Mesendoderm (in vitro differentiated cells): Measurements from ENCODE around the gene NEK6.
A peak's percentile ranks its signal among the peaks of the same experiment; 100 is the strongest.
"Not testable (repeated sequence)": the region's sequence is repeated elsewhere in the genome, so short reads cannot be mapped to it uniquely, and the experiment has no call there.

ENCODE experiments used
- DNase-seq: peaks from one replicate; pipeline ENCODE4 v3.0.0; 2013
- H2AK5ac ChIP-seq: 2 replicates; pipeline ENCODE4 v1.6.1; 2013; ENCODE audit warnings: low read length, inconsistent platforms
- H2BK120ac ChIP-seq: 2 replicates; pipeline ENCODE4 v1.6.1; 2013; ENCODE audit warnings: low read depth, mild to moderate bottlenecking, low read length, moderate library complexity, mixed read lengths
- H2BK15ac ChIP-seq: replicated peaks from 2 replicates; pipeline ENCODE4 v1.6.1; 2013; ENCODE audit warnings: low read depth, mild to moderate bottlenecking, moderate library complexity
- H2BK5ac ChIP-seq: 2 replicates; pipeline ENCODE4 v1.6.1; 2013; ENCODE audit warnings: low read length, inconsistent platforms
- H3K18ac ChIP-seq: 2 replicates; pipeline ENCODE4 v1.6.1; 2013; ENCODE audit warnings: mild to moderate bottlenecking, low read length, mixed read lengths
- H3K23ac ChIP-seq: one replicate; pipeline ENCODE4 v1.6.1; 2013; ENCODE audit warnings: low read length
- H3K27ac ChIP-seq: 2 replicates; pipeline ENCODE4 v1.5.1; 2013; ENCODE audit warnings: low read depth, mild to moderate bottlenecking, inconsistent platforms, low read length, moderate library complexity
- H3K27me3 ChIP-seq: 2 replicates; pipeline ENCODE4 v1.6.1; 2013; ENCODE audit warnings: low read length, control low read depth, mild to moderate bottlenecking, inconsistent platforms; ENCODE audit not compliant: insufficient read depth, poor library complexity
- H3K36me3 ChIP-seq: 2 replicates; pipeline ENCODE4 v1.6.1; 2013; ENCODE audit warnings: low read length, inconsistent platforms; ENCODE audit not compliant: control insufficient read depth, insufficient read depth
- H3K4ac ChIP-seq: one replicate; pipeline ENCODE4 v1.6.1; 2013; ENCODE audit warnings: low read depth, mild to moderate bottlenecking, low read length, moderate library complexity
- H3K4me1 ChIP-seq: 2 replicates; pipeline ENCODE4 v1.6.1; 2013; ENCODE audit warnings: low read depth, low read length, inconsistent platforms; ENCODE audit not compliant: control insufficient read depth
- H3K4me2 ChIP-seq: 2 replicates; pipeline ENCODE4 v1.6.1; 2013; ENCODE audit warnings: low read length
- H3K4me3 ChIP-seq: 2 replicates; pipeline ENCODE4 v1.5.1; 2013; ENCODE audit warnings: mild to moderate bottlenecking, low read length
- H3K56ac ChIP-seq: one replicate; pipeline ENCODE4 v1.6.1; 2013; ENCODE audit warnings: low read length
- H3K79me1 ChIP-seq: 2 replicates; pipeline ENCODE4 v1.6.1; 2013; ENCODE audit warnings: low read length, inconsistent platforms
- H3K79me2 ChIP-seq: 2 replicates; pipeline ENCODE4 v1.6.1; 2013; ENCODE audit warnings: mild to moderate bottlenecking, low read length; ENCODE audit not compliant: control insufficient read depth, insufficient read depth
- H3K9ac ChIP-seq: 2 replicates; pipeline ENCODE4 v1.6.1; 2013; ENCODE audit warnings: low read length, inconsistent platforms
- H4K5ac ChIP-seq: one replicate; pipeline ENCODE4 v1.6.1; 2013; ENCODE audit warnings: low read length
- H4K8ac ChIP-seq: one replicate; pipeline ENCODE4 v1.6.1; 2013; ENCODE audit warnings: low read depth, mild to moderate bottlenecking, control low read depth, low read length, moderate library complexity
- WGBS: extraction: QIAGEN DNeasy Blood & Tissue Kit; methylation state at CpG from one replicate; pipeline ENCODE4 v1.1.7; 2013; ENCODE audit warnings: low lambda C conversion rate, missing lambda C conversion rate; ENCODE audit not compliant: insufficient coverage; ENCODE audit errors: extremely low coverage; 5-methylcytosine and 5-hydroxymethylcytosine counted together

NEK6 gene

GRCh38 chr9:124231095-124231737 is 26.5 kb upstream of the NEK6 start:
- H4K8ac ChIP-seq: no peak overlapping the region
- no peak overlapping the region for H3K23ac ChIP-seq
- H4K5ac ChIP-seq: no peak overlapping the region
- H2AK5ac ChIP-seq: no peak overlapping the region
- H3K9ac ChIP-seq: no peak overlapping the region
- H3K27ac ChIP-seq: no peak overlapping the region
- no peak overlapping the region for H3K4me2 ChIP-seq
- no peaks in the 10 kb centered on the region for H3K79me2 ChIP-seq
- DNase-seq: no peak
- no peak overlapping the region for H3K18ac ChIP-seq
- no peak overlapping the region for H3K4ac ChIP-seq
- H3K4me1 ChIP-seq: no peaks in the 10 kb centered on the region
- H2BK120ac ChIP-seq: no peak overlapping the region
- no peaks in the 10 kb centered on the region for H3K36me3 ChIP-seq
- H3K79me1 ChIP-seq: no peaks in the 10 kb centered on the region
- H3K27me3 ChIP-seq: no peaks in the 10 kb centered on the region
- H2BK5ac ChIP-seq: no peak overlapping the region
- no peak overlapping the region for H3K4me3 ChIP-seq
- no peak overlapping the region for H3K56ac ChIP-seq
- WGBS: no CpG with 5 or more reads among the region's 8 CpGs
- no peak overlapping the region for H2BK15ac ChIP-seq

- no peaks in the 10 kb centered on the region for H3K36me3 ChIP-seq
- no peaks in the 10 kb centered on the region for H3K79me2 ChIP-seq
- H2BK5ac ChIP-seq: no peak overlapping the region
- H2AK5ac ChIP-seq: no peak overlapping the region
- no peak overlapping the region for H3K4me2 ChIP-seq
- H3K4me3 ChIP-seq: no peak overlapping the region
- no peak overlapping the region for H2BK120ac ChIP-seq
- H3K56ac ChIP-seq: no peak overlapping the region
- no peak overlapping the region for H3K27ac ChIP-seq
- no peak overlapping the region for H4K5ac ChIP-seq
- no peaks in the 10 kb centered on the region for H3K4me1 ChIP-seq
- H3K18ac ChIP-seq: no peak overlapping the region
- no peak overlapping the region for H3K9ac ChIP-seq
- WGBS: no CpG with 5 or more reads among the region's 5 CpGs
- H3K79me1 ChIP-seq: no peaks in the 10 kb centered on the region
- H3K4ac ChIP-seq: no peak overlapping the region
- H3K23ac ChIP-seq: no peak overlapping the region
- H2BK15ac ChIP-seq: no peak overlapping the region
- H4K8ac ChIP-seq: no peak overlapping the region
- H3K27me3 ChIP-seq: no peaks in the 10 kb centered on the region
- DNase-seq: no peak
Observed at GRCh38 chr9:124238546-124239140, 19.1 kb upstream of the NEK6 start.

GRCh38 chr9:124239249-124240073 is 18.3 kb upstream of the NEK6 start:
- no peak overlapping the region for H4K8ac ChIP-seq
- WGBS: no CpG with 5 or more reads among the region's 7 CpGs

GRCh38 chr9:124242331-124243194 is 15.2 kb upstream of the NEK6 start:
- no CpG with 5 or more reads among the region's 24 CpGs for WGBS
- Histone ChIP-seq H3K4me3 (no peak overlapping the region), H2BK5ac (no peak overlapping the region), H3K79me1 (no peaks in the 10 kb centered on the region), H3K27ac (no peak overlapping the region), H4K5ac (no peak overlapping the region), H3K9ac (peak overlapping the region; percentile 37), H3K79me2 (no peaks in the 10 kb centered on the region), H3K23ac (no peak overlapping the region), H3K4me2 (peak overlapping the region; percentile 15), H3K18ac (peak overlapping the region; percentile 16), H3K4me1 (no peaks in the 10 kb centered on the region), H2AK5ac (no peak overlapping the region), H4K8ac (peak overlapping the region; percentile 69), H3K56ac (peak overlapping the region; percentile 51), H3K36me3 (no peaks in the 10 kb centered on the region), H3K4ac (no peak overlapping the region), H3K27me3 (no peaks in the 10 kb centered on the region), H2BK120ac (no peak overlapping the region), H2BK15ac (no peak overlapping the region)
- DNase-seq: peak; percentile 57

More at GRCh38 chr9:124239249-124240073, 18.3 kb upstream of the NEK6 start:
- H3K36me3 ChIP-seq: no peaks in the 10 kb centered on the region
- no peak overlapping the region for H3K23ac ChIP-seq
- H3K18ac ChIP-seq: no peak overlapping the region
- H3K79me2 ChIP-seq: no peaks in the 10 kb centered on the region
- H3K4me1 ChIP-seq: no peaks in the 10 kb centered on the region
- H3K56ac ChIP-seq: no peak overlapping the region
- H3K4me3 ChIP-seq: no peak overlapping the region
- H2BK120ac ChIP-seq: no peak overlapping the region
- no peak overlapping the region for H2BK5ac ChIP-seq
- no peak overlapping the region for H4K5ac ChIP-seq
- no peak overlapping the region for H3K27ac ChIP-seq
- no peak overlapping the region for H3K4me2 ChIP-seq
- no peak overlapping the region for H3K9ac ChIP-seq
- H3K79me1 ChIP-seq: no peaks in the 10 kb centered on the region
- no peak overlapping the region for H2BK15ac ChIP-seq
- DNase-seq: no peak
- H3K27me3 ChIP-seq: no peaks in the 10 kb centered on the region
- H2AK5ac ChIP-seq: no peak overlapping the region
- H3K4ac ChIP-seq: no peak overlapping the region

- H3K4me1 ChIP-seq, H2AK5ac ChIP-seq, H3K56ac ChIP-seq, H2BK120ac ChIP-seq, H3K23ac ChIP-seq, H3K9ac ChIP-seq, H3K4ac ChIP-seq, H2BK5ac ChIP-seq, H3K27ac ChIP-seq, H3K79me2 ChIP-seq, H4K8ac ChIP-seq, H3K27me3 ChIP-seq, H3K4me2 ChIP-seq, H3K4me3 ChIP-seq, DNase-seq, H3K18ac ChIP-seq, H3K36me3 ChIP-seq, H3K79me1 ChIP-seq, H4K5ac ChIP-seq, H2BK15ac ChIP-seq: not testable (repeated sequence)
- no CpG with 5 or more reads among the region's 5 CpGs for WGBS
Observed at GRCh38 chr9:124247393-124247792, 10.4 kb upstream of the NEK6 start.
